GM12872 (cell line): ENCODE measurements around the gene BBC3.

ENCODE experiments used
- CTCF ChIP-seq: IDR thresholded peaks from 3 replicates; pipeline ENCODE4 v1.5.1; 2011; ENCODE audit warnings: low read depth, mild to moderate bottlenecking, low read length, moderate library complexity; ENCODE audit not compliant: insufficient read depth

Gene BBC3

DNA sequence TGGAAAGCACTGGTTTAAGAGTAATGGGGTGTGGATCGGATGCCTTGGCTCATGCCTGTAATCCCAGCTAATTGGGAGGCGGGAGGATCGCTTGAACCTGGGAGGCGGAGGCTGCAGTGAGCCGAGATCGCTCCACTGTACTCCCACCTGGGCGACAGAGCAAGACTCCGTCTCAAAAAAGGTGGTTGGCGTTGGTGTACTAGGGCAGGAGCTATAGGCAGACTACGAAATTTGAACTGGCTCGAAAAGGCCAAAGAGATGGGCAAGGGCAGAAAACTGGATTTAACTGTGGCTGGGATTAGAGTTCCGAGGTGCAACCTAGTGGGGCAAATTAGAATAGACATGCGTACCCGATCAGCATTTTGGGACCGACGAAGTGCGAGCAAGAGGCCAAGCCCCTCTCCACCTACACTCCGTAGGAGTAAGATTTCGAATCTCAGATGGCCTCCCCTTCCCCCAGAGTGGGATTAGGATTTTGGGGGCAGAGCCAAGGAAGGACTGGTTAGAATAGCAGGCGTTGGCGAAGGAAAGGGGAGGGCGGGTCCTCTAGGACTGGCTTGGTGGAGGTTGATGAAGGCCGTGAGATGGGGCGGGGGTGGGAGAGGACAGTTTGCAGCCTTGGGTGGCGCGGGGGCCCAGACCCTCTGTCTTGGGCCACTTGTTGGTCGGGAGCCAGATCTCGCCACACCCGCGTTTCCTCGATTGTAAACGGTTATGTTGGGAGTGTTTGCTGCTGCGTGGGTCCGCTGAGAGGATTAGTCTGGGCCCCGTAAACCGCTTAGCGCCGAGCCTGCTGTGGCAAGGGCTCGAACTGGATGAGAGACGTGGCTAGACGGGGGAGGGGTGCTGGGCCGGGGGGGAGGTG lies 41.7 kb upstream of the BBC3 start:
- no peak for TF ChIP-seq CTCF

GRCh38 chr19:47271949-47272348 lies 41.0 kb upstream of the BBC3 start:
- TF ChIP-seq CTCF = no peak

DNA sequence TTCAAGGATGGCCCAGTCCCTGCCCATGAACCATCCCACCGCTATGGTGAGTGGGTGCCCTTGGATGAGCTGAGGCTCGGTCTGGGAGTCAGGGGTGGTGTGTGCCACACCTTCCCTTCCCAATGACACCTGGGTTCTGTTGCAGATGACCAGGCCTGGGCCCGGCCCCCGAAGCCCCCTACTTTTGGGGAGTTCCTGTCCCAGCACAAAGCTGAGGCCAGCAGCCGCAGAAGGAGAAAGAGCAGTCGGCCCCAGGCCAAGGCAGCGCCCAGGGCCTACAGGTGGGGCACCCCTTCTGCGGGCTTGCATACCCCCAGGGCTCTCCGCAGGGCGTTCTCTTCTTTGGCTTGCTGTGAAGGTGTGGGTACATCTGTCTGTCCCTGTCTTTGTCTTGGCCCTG lies 39.4 kb upstream of the BBC3 start:
- no peak for TF ChIP-seq CTCF

- TF ChIP-seq CTCF = no peak
Observed at GRCh38 chr19:47269596-47269995, 38.6 kb upstream of the BBC3 start.

DNA sequence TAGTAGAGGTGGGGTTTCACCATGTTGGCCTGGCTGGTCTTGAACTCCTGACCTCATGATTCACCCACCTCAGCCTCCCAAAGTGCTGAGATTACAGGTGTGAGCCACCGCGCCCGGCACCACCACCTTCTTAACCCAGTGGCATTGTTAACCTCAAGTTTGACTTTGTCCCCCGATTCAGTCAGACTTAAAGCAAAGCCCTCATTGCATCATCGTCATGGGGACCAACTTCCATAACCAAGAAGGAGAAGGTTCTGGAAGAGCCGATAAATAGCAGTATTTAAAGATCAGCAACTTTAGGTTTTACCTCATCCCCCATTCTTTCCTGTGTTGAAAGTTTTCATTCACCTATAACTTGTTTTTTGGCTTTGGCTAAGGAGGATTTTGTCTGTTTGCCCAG lies 37.0 kb upstream of the BBC3 start:
- TF ChIP-seq CTCF = no peak

DNA sequence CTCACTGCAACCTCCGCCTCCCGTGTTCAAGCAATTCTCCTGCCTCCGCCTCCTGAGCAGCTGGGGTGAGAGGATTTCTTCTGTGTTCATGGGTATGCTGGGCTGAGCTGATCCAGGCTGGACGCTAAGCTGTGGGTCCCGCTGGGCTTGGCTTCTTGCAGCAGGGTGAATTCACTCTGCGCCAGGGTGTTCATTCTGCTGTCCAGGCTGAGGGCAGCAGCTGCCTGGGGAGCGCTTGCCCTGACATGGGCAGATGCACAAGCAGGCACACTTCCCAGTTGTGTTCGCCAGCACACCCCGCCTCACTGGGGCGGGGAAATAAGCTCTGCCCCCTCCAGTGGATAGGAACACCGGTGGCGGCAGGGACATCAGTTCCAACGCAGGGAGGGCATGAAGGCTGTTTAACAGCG lies 36.4 kb upstream of the BBC3 start:
- TF ChIP-seq CTCF = no peak

- no peak for TF ChIP-seq CTCF
Observed at GRCh38 chr19:47266401-47266941, 35.5 kb upstream of the BBC3 start.
